OCI-LY7 (cell line): ENCODE results near the gene KRTAP4-6. TPM values are rescaled to one million over a fixed set of nuclear protein-coding genes. Genes with fewer than 3 reads are reported as not detected.

Experiments used
- BruUV-seq: library from RNA; stranded (reverse); fragments of 400-500 nt; replicated peaks from 2 replicates; lab custom pipeline; 2021; lab: Mats Ljungman, UMichigan
- CTCF ChIA-PET: fragments of 300-600 bp; sonication (Branson Sonifier 250); formaldehyde crosslinking; loops from one replicate; lab custom pipeline; 2022; ENCODE audit warnings: antibody characterized with exemption; ENCODE audit not compliant: unreplicated experiment; lab: Charles Lee
- POLR2A ChIA-PET: fragments of 300-600 bp; sonication (Branson Sonifier 250); formaldehyde crosslinking; loops from one replicate; lab custom pipeline; 2022; ENCODE audit warnings: antibody characterized with exemption; lab: Charles Lee
- DNase-seq: peaks from one replicate; pipeline ENCODE4 v3.0.0-alpha.2; 2015; ENCODE audit warnings: low spot score
- H2AFZ ChIP-seq: fragments of 200-600 bp; sonication (generic), shearing (Covaris generic); 2 replicates; pipeline ENCODE4 v1.6.1; 2014; ENCODE audit warnings: mild to moderate bottlenecking, antibody characterized with exemption, low read length, moderate library complexity
- H3K27ac ChIP-seq: fragments of 200-600 bp; sonication (generic); 2 replicates; pipeline ENCODE4 v1.5.1; 2014; ENCODE audit warnings: mixed run types, low read depth, mild to moderate bottlenecking, moderate library complexity, low read length, inconsistent platforms; ENCODE audit not compliant: poor library complexity, severe bottlenecking
- H3K36me3 ChIP-seq: fragments of 200-600 bp; sonication (generic); 2 replicates; pipeline ENCODE4 v1.6.1; 2014; ENCODE audit warnings: mild to moderate bottlenecking, antibody characterized with exemption, low read length, moderate library complexity, mixed read lengths; ENCODE audit not compliant: insufficient read depth
- H3K4me1 ChIP-seq: fragments of 200-600 bp; sonication (generic); 2 replicates; pipeline ENCODE4 v1.5.1; 2014; ENCODE audit warnings: mild to moderate bottlenecking, low read length; ENCODE audit not compliant: insufficient read depth, poor library complexity, severe bottlenecking
- H3K4me2 ChIP-seq: fragments of 200-600 bp; sonication (generic); 2 replicates; pipeline ENCODE4 v1.6.1; 2014; ENCODE audit warnings: mild to moderate bottlenecking, low read length
- H3K4me3 ChIP-seq: fragments of 200-600 bp; sonication (generic); 2 replicates; pipeline ENCODE4 v1.5.1; 2014; ENCODE audit warnings: mild to moderate bottlenecking, low read depth, low read length; ENCODE audit not compliant: poor library complexity, severe bottlenecking
- H3K79me2 ChIP-seq: fragments of 200-600 bp; sonication (generic); 2 replicates; pipeline ENCODE4 v1.6.1; 2016; ENCODE audit warnings: low read depth, mild to moderate bottlenecking, low read length, moderate library complexity, mixed read lengths; ENCODE audit not compliant: insufficient read depth
- H3K9me2 ChIP-seq: fragments of 200-600 bp; sonication (generic); 2 replicates; pipeline ENCODE4 v1.6.1; 2016; ENCODE audit warnings: mild to moderate bottlenecking, low read length, mixed read lengths; ENCODE audit not compliant: insufficient read depth
- H3K9me3 ChIP-seq: fragments of 200-600 bp; sonication (generic); 2 replicates; pipeline ENCODE4 v1.6.1; 2014; ENCODE audit warnings: mild to moderate bottlenecking, mixed run types, low read length, mixed read lengths
- H4K20me1 ChIP-seq: fragments of 200-600 bp; sonication (generic); 2 replicates; pipeline ENCODE4 v1.6.1; 2014; ENCODE audit warnings: mild to moderate bottlenecking, antibody characterized with exemption, low read length, moderate library complexity, mixed read lengths; ENCODE audit not compliant: insufficient read depth
- CTCF ChIP-seq: fragments of 200-600 bp; sonication (generic); conservative IDR thresholded peaks from 2 replicates; pipeline ENCODE4 v1.5.1; 2014; ENCODE audit warnings: mild to moderate bottlenecking, antibody characterized with exemption, low read length, moderate library complexity, mixed read lengths
- EZH2phosphoT487 ChIP-seq: fragments of 200-600 bp; sonication (generic); IDR thresholded peaks from 2 replicates; pipeline ENCODE4 v1.6.1; 2018; ENCODE audit warnings: low read depth, borderline replicate concordance, mild to moderate bottlenecking, mixed run types, antibody characterized with exemption, low read length, moderate library complexity, mixed read lengths
- intact Hi-C: fragments of 100-400 bp; cut with micrococcal nuclease; formaldehyde crosslinking; loops from one replicate; pipeline ENCODE4 v1.10.0; 2022; ENCODE audit not compliant: unreplicated experiment
- total RNA-seq, 2 experiments: library from RNA; depleted of rRNA in 1 of 2; stranded (reverse); fragments of >200 nt in 1 of 2; shearing (Covaris generic) in 1 of 2; gene quantifications; 2 replicates each; pipeline ENCODE4 v1.2.3, GENCODE V29; 2014 to 2022

KRTAP4-6 gene
- total RNA-seq, 2 experiments from 2014 or later: not detected

GRCh38 chr17:41171886-41172285 lies 31.5 kb upstream of the KRTAP4-6 start:
- DNase-seq: no peak
- no TSS peak for BruUV-seq
- TF ChIP-seq CTCF (no peak), EZH2phosphoT487 (no peak)
- Histone ChIP-seq H3K4me2 (no peak overlapping the region), H3K27ac (no peak overlapping the region), H3K4me1 (peaks cover 3% of the 10 kb centered on the region), H2AFZ (no peak overlapping the region), H3K4me3 (no peak overlapping the region), H3K9me3 (no peaks in the 10 kb centered on the region), H4K20me1 (no peaks in the 10 kb centered on the region), H3K36me3 (no peaks in the 10 kb centered on the region), H3K9me2 (no peaks in the 10 kb centered on the region), H3K79me2 (no peaks in the 10 kb centered on the region)
- intact Hi-C loops: no loop called here
- ChIA-PET POLR2A (no interaction called here), CTCF (no interaction called here)

- CTCF ChIA-PET: no interaction called here
- POLR2A ChIA-PET: no interaction called here
These were observed 27.8 kb upstream of the KRTAP4-6 start, which contains the start of gene KRTAP4-3 for GRCh38 chr17:41168121-41168520. KRTAP4-3 (minus strand) TSS chr17:41168221; CDS start chr17:41168172, 49 bp downstream.

More at GRCh38 chr17:41168121-41168520, 27.8 kb upstream of the KRTAP4-6 start, which contains the start of gene KRTAP4-3:
- Histone ChIP-seq H3K9me3 (no peaks in the 10 kb centered on the region), H3K4me1 (no peaks in the 10 kb centered on the region), H2AFZ (no peak within 1 kb of the TSS), H3K79me2 (no peaks in the 10 kb centered on the region), H3K36me3 (no peaks in the 10 kb centered on the region), H3K9me2 (no peaks in the 10 kb centered on the region), H3K27ac (no peak within 1 kb of the TSS), H4K20me1 (no peaks in the 10 kb centered on the region), H3K4me3 (no peak within 1 kb of the TSS), H3K4me2 (no peak within 1 kb of the TSS)
- no peak for DNase-seq
- no TSS peak for BruUV-seq
- intact Hi-C loops: no loop called here
- TF ChIP-seq CTCF (no peak), EZH2phosphoT487 (no peak)
